ENCODE results near the gene NINJ2.

NINJ2 gene

DNA sequence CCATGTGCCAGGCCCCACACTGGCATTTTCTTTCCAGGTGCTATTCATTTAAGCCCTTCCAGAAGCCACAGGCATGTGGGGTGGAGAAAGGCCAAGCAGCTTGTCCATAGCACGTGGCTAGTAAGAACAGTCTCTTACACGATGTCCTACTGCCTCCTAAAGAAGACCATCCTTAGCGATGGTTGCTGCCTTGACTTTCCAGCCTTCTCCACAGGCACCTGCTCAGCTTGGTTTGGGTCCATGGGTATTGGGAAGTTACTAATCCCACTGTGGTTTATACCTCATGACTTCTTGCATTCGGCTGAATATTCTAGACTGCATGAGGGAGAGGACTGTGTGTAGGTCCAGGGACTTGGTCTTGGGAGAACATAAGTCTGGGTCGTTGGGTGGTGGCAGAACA lies 49.2 kb downstream of the NINJ2 start:
- DNase-seq (ENCODE audit: low read depth), result no peak

DNA sequence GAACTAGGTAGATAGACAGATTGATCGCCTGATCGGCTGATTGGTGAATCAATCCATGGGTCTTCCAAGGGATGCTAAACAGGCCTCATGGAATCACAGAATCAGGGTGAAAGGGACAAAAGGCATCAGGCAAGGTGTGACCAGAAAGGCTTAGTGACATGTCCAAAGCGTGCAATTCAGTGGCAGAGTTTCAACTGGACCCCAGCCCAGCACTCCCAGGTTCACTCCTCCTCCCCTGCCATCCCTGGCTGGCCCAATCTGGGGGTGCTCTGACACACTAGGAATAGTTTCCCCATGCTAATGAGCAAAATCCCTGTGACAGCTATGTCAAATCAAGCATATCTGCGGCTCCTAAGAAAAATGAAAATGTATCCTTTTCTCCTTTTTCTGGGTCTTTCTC lies 50.4 kb downstream of the NINJ2 start:
- no peak for DNase-seq (ENCODE audit: low read depth)

DNA sequence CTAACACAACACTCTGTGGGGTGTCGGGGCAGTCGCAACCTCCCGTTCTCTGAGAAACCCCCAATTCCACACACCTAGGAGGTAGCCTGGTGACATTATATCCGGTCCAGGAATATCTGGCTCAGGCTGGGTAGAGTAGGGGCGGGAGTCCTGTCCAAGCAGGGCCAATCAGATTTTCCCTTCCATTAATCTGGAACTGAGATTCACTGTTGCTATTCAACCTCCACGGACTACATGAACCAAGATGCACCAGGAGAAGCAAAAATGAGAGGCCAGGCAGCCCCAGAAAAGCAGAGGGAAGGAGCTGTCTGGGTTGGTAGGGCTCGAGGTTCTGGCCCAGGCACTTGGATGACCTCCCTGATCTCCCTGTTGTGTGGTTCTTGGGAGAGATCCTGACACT lies 51.0 kb downstream of the NINJ2 start:
- no peak for DNase-seq (ENCODE audit: low read depth)

DNA sequence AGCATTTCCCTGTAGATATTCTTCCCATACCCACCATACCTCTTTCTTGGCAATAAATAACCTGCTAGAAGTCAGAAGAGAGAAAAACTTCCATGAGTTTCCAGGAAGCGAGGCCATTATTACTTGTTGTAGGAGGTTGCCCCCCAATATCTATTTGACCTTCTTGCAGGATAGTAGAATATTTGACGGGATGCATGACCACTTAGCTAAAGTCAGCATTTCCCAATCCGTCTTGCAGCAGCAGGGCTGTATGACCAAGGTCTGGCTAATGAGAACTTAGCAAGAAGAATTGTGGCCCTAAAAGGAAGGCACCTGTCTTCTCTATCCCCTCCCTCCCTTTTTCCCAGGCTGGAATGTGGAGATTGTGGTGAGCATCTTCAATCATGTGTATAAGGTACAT lies 51.5 kb downstream of the NINJ2 start:
- DNase-seq (ENCODE audit: low read depth), result no peak

DNA sequence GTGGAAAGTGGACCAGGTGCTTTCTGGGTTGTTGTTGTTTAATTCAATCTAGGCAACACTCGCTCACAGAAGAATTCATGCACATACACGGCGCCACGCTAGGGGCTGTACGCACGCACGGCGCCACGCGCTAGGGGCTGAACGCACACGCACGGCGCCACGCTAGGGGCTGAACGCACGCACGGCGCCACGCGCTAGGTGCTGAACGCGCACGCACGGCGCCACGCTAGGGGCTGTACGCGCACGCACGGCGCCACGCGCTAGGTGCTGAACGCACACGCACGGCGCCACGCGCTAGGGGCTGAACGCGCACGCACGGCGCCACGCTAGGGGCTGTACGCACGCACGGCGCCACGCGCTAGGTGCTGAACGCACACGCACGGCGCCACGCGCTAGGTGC lies 54.3 kb downstream of the NINJ2 start:
- DNase-seq (ENCODE audit: low read depth), result no peak

DNA sequence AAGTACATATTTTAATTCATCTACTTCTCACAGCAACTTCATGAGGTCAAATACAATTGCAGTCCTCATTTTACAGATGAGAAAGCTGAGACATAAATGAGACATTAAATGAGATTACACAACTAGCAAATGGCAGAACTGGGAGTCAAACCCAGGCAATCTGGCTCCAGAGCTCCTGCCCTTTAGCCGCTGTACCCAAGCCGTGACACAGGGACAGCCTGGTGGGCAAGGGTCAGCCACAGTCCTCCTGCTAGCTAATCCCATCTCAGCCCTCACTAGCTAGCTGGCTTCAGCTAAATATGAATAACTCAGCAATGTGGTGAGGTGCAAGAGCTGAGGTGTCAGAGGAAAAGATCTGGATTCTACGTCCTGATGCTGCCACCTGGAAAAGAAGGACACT lies 54.8 kb downstream of the NINJ2 start:
- DNase-seq (ENCODE audit: low read depth), result no peak

DNA sequence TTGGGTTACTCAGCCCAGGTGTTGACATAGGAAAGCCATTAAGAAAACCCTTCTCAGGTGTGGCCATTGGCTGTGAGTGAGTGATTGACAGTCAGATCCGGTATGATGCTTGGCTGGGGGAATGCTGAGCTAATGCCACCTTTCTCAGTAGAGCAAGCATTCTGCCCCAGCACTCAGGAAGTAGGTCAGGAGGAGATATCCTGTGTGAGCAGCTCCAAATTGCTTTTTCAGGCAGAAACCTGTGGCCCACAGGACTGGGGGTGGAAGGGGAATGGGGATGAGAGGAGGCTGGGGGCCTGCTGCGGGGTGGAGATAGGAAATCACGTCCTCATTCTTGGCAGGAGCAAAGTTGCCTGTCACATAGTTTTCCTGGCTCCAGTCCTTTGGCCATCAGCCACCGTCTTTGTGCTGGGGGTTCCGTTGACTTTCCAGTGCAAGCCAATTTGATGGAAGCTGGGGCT lies 55.7 kb downstream of the NINJ2 start:
- DNase-seq (ENCODE audit: low read depth), result no peak

DNA sequence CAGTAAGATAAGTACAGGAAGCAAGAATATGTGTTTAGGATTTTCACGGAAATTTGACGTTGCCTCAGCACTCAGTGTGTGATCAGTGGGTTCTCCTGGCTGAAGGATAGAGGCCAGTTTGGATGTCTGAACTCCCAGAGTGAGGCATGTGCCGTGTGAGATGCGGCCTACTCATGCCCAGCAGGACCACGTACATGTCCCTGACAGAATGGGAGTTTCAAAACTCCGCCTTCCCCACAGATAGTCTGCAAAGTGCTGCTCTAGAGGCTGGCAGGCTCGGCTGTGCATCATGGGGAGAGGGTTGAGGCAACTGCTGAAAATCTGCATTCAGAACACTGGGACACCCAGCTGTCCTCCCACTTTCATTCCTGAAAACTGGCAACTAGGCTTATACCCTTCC lies 58.3 kb downstream of the NINJ2 start:
- no peak for DNase-seq (ENCODE audit: low read depth)

DNA sequence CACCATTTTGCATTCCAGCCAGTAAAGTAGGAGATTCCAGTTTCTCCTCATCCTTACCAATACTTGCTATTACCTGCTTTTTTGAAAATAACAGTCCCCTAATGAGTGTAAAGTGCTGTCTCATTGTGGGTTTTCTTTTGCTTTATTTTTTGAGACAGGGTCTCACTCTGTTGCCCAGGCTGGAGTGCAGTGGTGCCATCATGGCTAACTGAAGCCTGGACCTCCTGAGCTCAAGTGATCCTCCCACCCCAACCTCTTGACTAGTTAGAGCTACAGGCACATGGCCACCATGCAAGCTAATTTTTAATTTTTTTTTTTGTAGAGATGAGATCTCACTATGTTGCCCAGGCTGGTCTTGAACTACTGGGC lies 60.6 kb downstream of the NINJ2 start:
- DNase-seq (ENCODE audit: low read depth), result no peak

DNA sequence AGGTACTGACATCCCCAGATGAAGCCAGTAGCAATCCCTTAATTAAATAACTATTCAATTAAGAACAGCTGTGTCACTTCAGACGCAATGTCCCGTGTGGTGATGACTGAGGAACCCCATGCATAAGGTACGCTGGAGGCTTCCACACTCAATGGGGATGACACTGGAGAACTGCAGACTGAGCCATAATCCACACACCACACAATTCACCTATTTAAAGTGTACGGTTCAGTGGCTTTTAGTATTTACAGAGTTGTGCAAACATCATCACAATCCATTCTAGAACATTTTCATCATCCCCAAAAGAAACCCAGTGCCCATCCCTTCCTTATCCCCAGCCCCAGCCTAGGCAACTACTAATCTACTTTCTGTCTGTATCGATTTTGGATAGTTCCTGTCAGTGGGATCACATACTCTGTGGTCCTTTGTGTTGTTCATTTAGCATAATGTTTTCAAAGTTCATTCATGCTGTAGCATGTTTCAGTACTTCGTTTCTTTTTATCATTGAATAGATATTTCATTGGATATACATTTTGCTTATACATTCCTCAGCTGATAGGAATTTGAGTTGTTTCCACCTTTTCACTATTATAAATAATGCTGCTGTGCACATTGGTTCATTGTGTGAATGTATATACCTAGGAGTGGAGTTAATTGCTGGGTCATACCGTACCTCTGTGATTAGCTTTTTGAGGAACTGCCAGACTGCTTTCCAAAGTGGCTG lies 61.1 kb downstream of the NINJ2 start:
- DNase-seq (ENCODE audit: low read depth), result no peak

DNA sequence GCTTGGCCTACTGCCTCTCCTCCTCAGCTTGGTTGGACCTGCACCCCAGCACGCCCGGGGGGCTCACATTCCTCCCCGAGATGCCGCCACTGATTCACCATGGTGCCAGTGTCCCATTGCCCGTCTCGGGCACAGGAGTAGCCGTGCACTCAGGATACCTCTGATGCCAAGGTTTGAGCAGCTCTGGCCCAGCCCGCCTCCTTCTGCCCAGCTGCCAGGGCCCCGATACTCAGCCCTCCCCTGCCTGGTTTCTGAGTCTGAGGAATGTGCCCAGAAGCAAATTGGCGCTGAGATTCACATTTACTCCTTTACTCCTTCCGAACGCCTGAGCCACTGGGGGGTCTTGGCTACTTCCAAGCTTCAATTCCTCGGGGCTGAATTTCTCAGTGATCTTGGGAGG lies 63.5 kb downstream of the NINJ2 start:
- DNase-seq (ENCODE audit: low read depth), result no peak

DNA sequence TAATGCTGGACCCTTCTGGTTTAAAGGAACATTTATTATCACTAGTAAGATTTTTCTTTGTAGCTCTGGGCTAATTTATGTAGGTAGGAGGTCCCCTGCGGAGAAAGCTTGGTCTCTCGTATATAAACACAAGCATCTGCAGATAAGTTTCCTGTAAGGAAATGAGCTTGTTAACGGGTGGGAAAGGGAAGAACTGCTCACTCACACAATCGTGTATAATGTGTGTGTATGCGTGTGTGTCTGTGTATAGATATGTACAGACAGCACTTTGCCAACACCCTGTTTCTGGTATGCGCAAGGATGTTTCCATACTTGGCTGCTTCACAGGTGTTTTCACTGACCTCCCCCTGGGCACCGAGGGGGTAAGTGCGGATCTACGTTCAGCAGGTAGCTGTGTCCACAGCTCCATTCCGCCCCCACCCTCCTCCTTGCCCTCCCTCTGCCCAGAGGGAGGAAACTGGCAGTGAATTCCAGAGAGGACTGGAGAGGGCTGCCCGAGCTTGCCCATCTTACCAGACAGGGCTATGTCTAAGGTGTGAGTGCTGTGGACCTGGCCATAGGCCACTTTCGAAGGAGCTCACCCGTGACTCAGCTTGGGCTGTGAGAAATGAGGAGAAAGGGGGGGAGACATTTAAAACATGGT lies 65.2 kb downstream of the NINJ2 start:
- no peak for DNase-seq (ENCODE audit: low read depth)

DNA sequence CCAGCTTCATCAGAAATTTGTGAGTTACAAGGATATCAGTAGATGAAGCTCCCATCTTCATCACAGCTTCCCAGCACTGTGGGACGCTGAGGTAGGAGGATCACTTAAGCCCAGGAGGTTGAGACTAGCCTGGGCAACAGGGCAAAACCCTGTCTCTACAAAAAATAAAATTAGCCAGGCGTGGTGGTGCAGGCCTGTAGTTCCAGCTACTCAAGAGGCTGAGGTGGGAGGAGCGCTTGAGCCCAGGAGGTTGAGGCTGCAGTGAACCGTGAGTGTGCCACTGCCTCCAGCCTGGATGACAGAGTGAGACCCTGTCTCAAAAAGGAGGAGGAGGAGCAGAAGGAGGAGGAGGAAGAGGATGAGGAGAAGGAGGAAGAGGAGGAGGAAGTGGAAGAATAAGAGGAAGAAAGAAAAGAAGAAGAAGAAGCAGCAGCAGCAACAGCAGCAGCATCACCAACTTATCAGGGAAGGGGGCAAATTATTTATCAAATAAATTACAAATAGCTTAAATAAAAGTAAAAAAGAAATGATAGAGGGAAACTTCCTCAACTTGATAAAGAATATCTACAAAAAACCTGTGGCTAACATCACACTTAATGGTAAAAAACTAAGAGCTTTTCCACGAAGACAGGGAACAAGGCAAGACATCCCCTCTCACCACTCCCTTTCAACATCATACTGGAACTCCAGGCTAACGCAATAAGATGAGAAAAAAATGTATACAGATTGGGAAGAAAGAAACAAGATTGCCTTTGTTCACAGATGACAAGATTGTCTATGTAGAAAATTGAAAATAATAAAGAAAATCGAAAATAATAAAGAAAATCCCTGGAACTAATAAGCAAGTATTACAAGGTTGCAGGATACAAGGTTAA lies 69.6 kb downstream of the NINJ2 start:
- DNase-seq (ENCODE audit: low read depth), result no peak

DNA sequence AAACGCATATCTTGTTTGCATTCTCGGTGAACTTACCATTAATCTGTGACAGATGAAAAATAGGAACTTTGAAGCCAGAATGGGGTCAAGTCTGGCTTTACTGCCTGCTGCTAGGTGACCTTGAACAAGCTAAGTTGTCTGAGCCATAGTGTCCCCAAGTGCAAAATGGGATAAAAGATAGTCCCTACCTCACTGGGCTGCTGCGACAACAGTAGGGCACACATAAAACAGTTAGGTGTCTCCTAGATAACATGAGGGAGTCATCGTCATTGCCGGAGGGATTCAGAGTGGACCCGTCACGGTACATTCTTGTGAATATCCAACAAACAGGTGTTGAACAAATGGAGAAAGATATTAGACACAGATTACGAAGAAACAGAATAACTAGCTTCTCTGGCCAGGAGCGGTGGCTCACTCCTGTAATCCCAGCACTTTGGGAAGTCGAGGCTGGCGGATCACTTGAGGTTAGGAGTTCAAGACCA lies 71.2 kb downstream of the NINJ2 start:
- DNase-seq (ENCODE audit: low read depth), result no peak

DNA sequence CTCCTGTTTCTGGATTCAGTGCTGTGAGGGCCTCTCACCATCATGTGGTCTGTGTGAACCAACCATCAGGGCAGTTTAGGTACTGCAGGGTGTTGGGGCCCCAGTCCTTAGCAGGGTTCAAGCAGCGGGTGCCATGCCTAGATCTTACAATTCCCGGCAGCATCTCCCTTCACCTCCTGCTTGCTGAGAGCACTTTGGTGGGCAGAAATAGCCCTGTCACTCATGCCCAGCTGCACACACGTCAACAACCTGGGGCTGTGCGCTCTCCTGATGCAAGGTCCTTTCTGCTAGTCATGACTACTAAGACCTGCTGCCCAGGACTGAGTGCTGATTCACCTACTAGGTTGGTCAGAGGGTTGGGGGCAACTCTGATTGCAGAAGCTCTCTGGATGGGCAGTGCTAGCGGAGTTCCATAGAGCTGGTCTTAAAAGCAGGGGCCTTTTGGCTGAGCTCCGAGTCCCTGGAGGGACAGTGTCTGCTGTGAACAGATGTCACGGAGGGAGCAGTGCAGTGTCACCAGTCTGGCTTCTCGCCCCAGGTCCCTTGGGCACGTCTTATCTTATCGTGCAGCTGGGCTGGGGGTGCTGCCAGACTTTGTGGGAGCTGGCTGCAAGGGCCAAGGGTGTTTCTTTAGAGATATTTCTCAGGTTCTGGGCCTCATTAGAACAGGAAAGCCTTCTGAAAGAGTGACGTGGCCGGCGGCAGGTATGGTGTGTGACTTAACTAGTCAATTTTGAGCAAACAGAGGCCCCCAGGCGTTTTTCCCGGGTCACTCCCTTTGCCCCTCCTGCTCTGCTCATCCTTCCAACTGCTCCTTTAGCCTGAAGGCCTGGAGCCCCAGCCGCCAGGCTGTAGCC lies 71.8 kb downstream of the NINJ2 start:
- DNase-seq (ENCODE audit: low read depth), result no peak

DNA sequence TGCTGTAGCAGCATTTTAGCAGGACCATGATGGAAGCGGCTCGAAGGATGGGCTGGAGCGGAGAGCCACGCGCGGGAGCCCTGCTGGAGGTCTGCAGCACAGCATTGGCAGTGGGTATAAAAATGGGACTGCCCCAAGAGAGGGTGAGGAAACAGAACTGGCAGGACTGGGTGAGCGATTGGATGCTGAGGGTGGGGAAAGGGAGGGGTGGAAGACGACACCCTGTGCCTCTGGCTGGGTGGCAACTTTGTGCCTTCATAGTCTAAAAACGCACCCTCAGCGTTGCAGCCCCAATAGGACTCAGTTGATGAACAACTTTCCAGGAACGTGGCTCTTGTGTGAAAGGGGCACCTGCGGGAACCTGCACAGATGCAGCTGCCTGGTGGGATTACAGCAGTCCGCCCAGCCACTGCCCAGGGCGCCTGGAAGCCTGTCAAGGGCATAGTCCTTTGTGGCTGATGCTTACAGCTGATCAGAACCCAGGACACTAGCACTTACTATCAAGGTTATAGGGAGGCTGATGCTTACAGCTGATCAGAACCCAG lies 73.0 kb downstream of the NINJ2 start:
- DNase-seq (ENCODE audit: low read depth), result no peak

DNA sequence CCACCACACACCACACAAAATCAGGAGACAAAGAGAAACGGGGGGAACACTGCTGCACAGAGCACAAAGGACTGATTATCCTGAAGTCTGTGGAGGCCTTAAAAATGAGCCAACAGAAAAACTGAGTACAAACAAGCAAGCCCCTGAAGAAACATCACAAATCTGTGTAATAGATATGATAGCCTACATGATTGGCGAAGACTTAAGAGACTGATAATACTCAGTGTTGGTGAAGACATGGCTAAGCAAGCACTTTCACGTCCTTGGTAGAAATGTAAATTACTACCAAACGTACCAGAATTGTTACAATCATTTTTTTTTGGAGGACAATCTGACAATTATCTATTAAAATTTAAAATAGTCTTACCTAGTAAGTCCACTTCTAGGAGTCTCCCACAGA lies 74.6 kb downstream of the NINJ2 start:
- DNase-seq (ENCODE audit: low read depth), result no peak

DNA sequence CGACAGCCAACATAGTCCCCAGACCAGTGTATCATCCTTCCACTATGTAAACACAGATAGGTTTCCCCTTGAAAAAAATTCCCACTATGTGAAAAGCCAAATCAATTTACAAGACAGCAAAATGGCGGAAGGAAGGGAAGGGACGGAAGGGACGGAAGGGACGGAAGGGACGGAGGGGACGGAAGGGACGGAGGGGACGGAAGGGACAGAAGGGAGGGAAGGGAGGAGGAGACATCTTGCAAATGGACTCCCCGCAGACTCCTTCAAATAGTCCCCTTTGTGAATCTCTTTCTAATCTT lies 75.3 kb downstream of the NINJ2 start:
- DNase-seq (ENCODE audit: low read depth), result no peak

DNA sequence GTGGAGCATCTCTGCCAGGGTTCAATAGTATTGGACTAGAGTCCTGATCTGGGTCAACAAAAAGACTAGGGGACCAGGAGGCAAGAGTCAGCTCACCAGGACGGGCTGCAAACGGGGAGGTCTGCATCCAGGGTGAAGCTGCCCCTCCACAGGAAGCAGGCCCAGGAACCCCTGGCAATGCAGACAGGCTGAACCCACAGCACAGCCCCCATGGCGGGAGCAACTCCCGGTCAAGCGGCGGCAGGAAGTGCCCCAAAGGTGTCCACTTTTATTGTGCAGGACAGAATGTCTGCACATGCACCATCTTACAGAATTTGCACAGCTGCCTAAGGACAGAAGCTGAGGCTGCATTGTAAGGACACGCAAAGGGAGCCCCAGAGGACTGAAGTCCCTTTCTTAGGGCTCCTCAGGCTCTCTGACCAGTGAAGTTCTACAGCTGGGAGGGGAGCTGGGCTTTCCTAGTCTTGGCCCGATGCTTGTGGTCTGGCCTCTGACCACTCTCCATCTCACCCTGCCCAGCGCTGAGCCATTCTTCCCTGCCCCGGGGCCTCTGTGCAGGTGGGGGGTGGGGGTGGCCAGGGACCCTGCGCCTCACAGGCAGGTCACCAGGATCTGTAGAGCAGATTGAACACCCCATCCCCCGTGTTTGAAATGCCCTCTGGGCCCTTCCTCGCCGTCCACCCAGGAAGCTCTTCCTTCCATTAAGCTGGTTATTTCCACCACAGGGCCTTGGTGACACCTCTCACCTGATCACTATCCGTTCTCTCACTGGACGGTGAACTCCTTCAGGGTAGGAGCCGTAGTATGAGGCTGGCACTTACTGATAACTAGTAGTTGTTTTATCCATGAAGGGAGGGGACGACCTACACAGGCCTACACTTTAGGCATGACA lies 75.9 kb downstream of the NINJ2 start:
- DNase-seq (ENCODE audit: low read depth), result no peak

DNA sequence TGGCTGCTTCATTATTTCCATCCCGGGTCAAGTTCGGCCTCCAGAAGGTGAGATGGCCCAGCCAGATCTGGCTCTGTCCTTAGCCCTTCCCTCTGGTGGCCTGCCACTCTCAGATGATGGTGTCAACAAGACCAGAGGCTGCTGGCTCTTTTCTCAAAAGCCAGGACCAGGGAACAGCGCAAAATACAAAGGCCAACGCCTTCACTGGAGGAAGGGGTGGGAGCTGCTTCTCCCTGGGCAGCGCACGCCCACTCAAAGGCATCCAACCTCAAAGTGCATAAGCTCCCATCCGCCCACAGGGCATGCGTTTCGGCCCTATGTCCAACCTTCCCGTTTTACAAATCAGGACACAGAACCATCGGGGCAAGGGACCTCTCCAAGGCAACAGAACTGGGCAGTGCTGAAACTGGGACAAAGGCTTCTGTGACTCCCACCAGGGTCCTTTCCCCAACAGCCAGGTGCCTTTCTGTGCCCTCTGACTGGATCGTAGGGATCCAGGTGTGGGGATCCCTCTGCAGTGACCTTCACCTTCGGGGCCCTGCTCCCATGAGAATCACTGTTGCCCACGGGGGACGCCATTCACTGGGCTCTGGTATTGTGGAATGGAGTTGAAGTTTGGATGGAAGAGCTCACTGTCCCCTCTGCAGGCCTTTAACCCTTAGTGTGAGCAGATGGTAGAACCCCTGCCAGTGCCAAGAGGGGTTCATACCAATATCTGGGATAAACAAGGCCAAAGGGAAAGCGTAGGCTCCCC lies 76.8 kb downstream of the NINJ2 start:
- DNase-seq (ENCODE audit: low read depth), result no peak

Data from GM04504 (cell line).